ENCODE measurements around the gene OTULIN.
A peak's percentile ranks its signal among the peaks of the same experiment; 100 is the strongest.

OTULIN gene

GRCh38 chr5:14699159-14699558 lies 34.6 kb downstream of the OTULIN start:
- DNase-seq: no peak

GRCh38 chr5:14699807-14700400 lies 35.4 kb downstream of the OTULIN start:
- no peak for DNase-seq

- no peak for DNase-seq
These were observed 36.2 kb downstream of the OTULIN start for GRCh38 chr5:14700478-14701436.

- DNase-seq: no peak
These were observed 37.0 kb downstream of the OTULIN start for GRCh38 chr5:14701556-14701955.

GRCh38 chr5:14702238-14702839 lies 37.8 kb downstream of the OTULIN start:
- no peak for DNase-seq

GRCh38 chr5:14705556-14705955 lies 41.0 kb downstream of the OTULIN start:
- DNase-seq: no peak

GRCh38 chr5:14706615-14707021 lies 42.1 kb downstream of the OTULIN start:
- DNase-seq: peak in 1 of 2 experiments; percentile 30

GRCh38 chr5:14707811-14708390 lies 43.4 kb downstream of the OTULIN start:
- no peak for DNase-seq

- DNase-seq: no peak
These were observed 44.0 kb downstream of the OTULIN start for GRCh38 chr5:14708551-14708950.

GRCh38 chr5:14710313-14710994 lies 45.9 kb downstream of the OTULIN start:
- DNase-seq: no peak

- DNase-seq: no peak
These were observed 47.6 kb downstream of the OTULIN start for GRCh38 chr5:14712131-14712530.

GRCh38 chr5:14712666-14713065 lies 48.1 kb downstream of the OTULIN start:
- DNase-seq: no peak

GRCh38 chr5:14713476-14714390 lies 49.2 kb downstream of the OTULIN start:
- no peak for DNase-seq

- DNase-seq: no peak
These were observed 50.2 kb downstream of the OTULIN start for GRCh38 chr5:14714706-14715105.

- DNase-seq: no peak
These were observed 51.0 kb downstream of the OTULIN start for GRCh38 chr5:14715481-14715880.

- no peak for DNase-seq
These were observed 52.5 kb downstream of the OTULIN start for GRCh38 chr5:14716755-14717752.

GRCh38 chr5:14718778-14719177 lies 54.3 kb downstream of the OTULIN start:
- no peak for DNase-seq

- DNase-seq: no peak
These were observed 55.9 kb downstream of the OTULIN start for GRCh38 chr5:14720236-14720923.

GRCh38 chr5:14721990-14722656 lies 57.6 kb downstream of the OTULIN start:
- DNase-seq: no peak

All from activated CD4-positive, alpha-beta T cell treated with anti-CD3 and anti-CD28 coated beads, Interleukin-2, amount 50 U/mL, for 48 hours (primary cell).